HepG2 (cell line): ENCODE results near the gene GLOD4. TPM values are rescaled to one million over a fixed set of nuclear protein-coding genes. Genes with fewer than 3 reads are reported as not detected.

Experiments used
- ATAC-seq: fragments of 200-7000 bp; cut with Tn5 transposase; 3 replicates; pipeline ENCODE4 v1.9.1; 2020; ENCODE audit warnings: mild to moderate bottlenecking, moderate library complexity
- BruUV-seq: library from RNA; stranded (reverse); fragments of 400-500 nt; replicated peaks from 2 replicates; lab custom pipeline; 2021; lab: Mats Ljungman, UMichigan
- CTCF ChIA-PET: fragments of 300-600 bp; formaldehyde crosslinking; extraction: SDS; loops from one replicate; lab custom pipeline; 2021; ENCODE audit warnings: low total read pairs, inconsistent platforms, low intra/inter-chr PET ratio; lab: Yijun Ruan, JAX
- POLR2A ChIA-PET: fragments of 350-600 bp; sonication (Branson Sonifier 250); formaldehyde crosslinking; loops from one replicate; lab custom pipeline; 2020; ENCODE audit warnings: antibody characterized with exemption, inconsistent platforms; lab: Yijun Ruan, JAX
- DNase-seq: peaks from one replicate; pipeline ENCODE4 v3.0.0-alpha.2; 2015; ENCODE audit warnings: low spot score
- FAIRE-seq: peaks from 3 replicates; lab custom pipeline; 2011; peaks lifted over from hg19 to GRCh38; lab: Jason Lieb, UNC
- H2AFZ ChIP-seq: one replicate; pipeline ENCODE4 v1.6.1; 2011; ENCODE audit warnings: low read length, inconsistent platforms
- H3K27ac ChIP-seq: fragments of 300-600 bp; 3 replicates; pipeline ENCODE4 v1.8.0; 2011; ENCODE audit warnings: mixed run types, mild to moderate bottlenecking, mixed read lengths, low read length, inconsistent platforms; ENCODE audit not compliant: insufficient read depth; ENCODE audit errors: extremely low read length
- H3K27me3 ChIP-seq, 2 experiments: fragments of 200-600 bp in 1 of 2; 2 replicates in 1 of 2; 3 replicates in 1 of 2; pipeline versions ENCODE4 v1.6.0 to v1.8.0; 2011; ENCODE audit warnings: low read length in 2 of 2, mild to moderate bottlenecking in 2 of 2, moderate library complexity in 2 of 2, inconsistent platforms in 1 of 2; ENCODE audit not compliant: insufficient read depth in 2 of 2, control insufficient read depth in 1 of 2
- H3K36me3 ChIP-seq, 2 experiments: fragments of 200-600 bp in 1 of 2; replicated peaks in 1 of 2; 2 replicates in 1 of 2; 3 replicates in 1 of 2; pipeline versions ENCODE4 v1.5.1 to v1.8.0; 2011; ENCODE audit warnings: low read length in 2 of 2, inconsistent platforms in 1 of 2; ENCODE audit not compliant: insufficient read depth in 2 of 2, control insufficient read depth in 1 of 2
- H3K4me1 ChIP-seq: 2 replicates; pipeline ENCODE4 v1.5.1; 2012; ENCODE audit warnings: low read length, inconsistent platforms; ENCODE audit not compliant: insufficient read depth
- H3K4me2 ChIP-seq: 2 replicates; pipeline ENCODE4 v1.6.0; 2011; ENCODE audit warnings: low read depth, low read length, inconsistent platforms
- H3K4me3 ChIP-seq, 3 experiments: fragments of 200-600 bp in 1 of 3; sonication (generic), shearing (Covaris generic) in 1 of 3; replicated peaks in 1 of 3; 2 replicates each; pipeline ENCODE4 v1.5.1; 2011 to 2016; ENCODE audit warnings: low read length in 3 of 3, inconsistent platforms in 2 of 3, low read depth in 2 of 3, mild to moderate bottlenecking in 2 of 3, control low read depth in 1 of 3, mixed read lengths in 1 of 3; ENCODE audit not compliant: insufficient read depth in 1 of 3
- H3K79me2 ChIP-seq: one replicate; pipeline ENCODE4 v1.6.1; 2011; ENCODE audit warnings: low read length, inconsistent platforms; ENCODE audit not compliant: insufficient read depth
- H3K9ac ChIP-seq: 2 replicates; pipeline ENCODE4 v1.6.0; 2011; ENCODE audit warnings: mild to moderate bottlenecking, low read depth, low read length, inconsistent platforms; ENCODE audit not compliant: insufficient read depth
- H3K9me3 ChIP-seq: 2 replicates; pipeline ENCODE4 v1.5.1; 2012; ENCODE audit warnings: mild to moderate bottlenecking, low read length
- H4K20me1 ChIP-seq: 2 replicates; pipeline ENCODE4 v1.6.0; 2011; ENCODE audit warnings: inconsistent platforms, mild to moderate bottlenecking, low read length, moderate library complexity; ENCODE audit not compliant: insufficient read depth
- AKNA ChIP-seq: sonication (generic); formaldehyde crosslinking; IDR thresholded peaks from 2 replicates; pipeline ENCODE4 v1.4.0; 2020; ENCODE audit warnings: missing genetic modification reagents, borderline replicate concordance
- ATRX ChIP-seq: sonication (generic); formaldehyde crosslinking; IDR thresholded peaks from 2 replicates; pipeline ENCODE4 v1.4.0; 2020; ENCODE audit warnings: missing genetic modification reagents, borderline replicate concordance
- CENPX ChIP-seq: sonication (generic); formaldehyde crosslinking; IDR thresholded peaks from 2 replicates; pipeline ENCODE4 v1.9.0; 2021; ENCODE audit warnings: mild to moderate bottlenecking, missing genetic modification reagents, moderate library complexity
- FOXA1 ChIP-seq, 2 experiments: fragments of 450-650 bp in 1 of 2; sonication (generic) in 1 of 2; formaldehyde crosslinking in 1 of 2; IDR thresholded peaks; 2 replicates each; pipeline versions ENCODE4 v1.4.0 to v1.6.1; 2016 to 2020; ENCODE audit warnings: missing genetic modification reagents in 1 of 2
- GABPA ChIP-seq, 2 experiments: IDR thresholded peaks; 2 replicates each; pipeline ENCODE4 v1.6.1; 2011 to 2016; ENCODE audit warnings: low read depth in 2 of 2, low read length in 1 of 2, missing biosample characterization in 1 of 2, missing genetic modification characterization in 1 of 2
- GMEB2 ChIP-seq: IDR thresholded peaks from 2 replicates; pipeline ENCODE4 v1.6.1; 2016; ENCODE audit warnings: missing biosample characterization, missing genetic modification reagents, low read depth
- LBX2 ChIP-seq: sonication (generic); formaldehyde crosslinking; IDR thresholded peaks from 2 replicates; pipeline ENCODE4 v1.5.0; 2020; ENCODE audit warnings: missing genetic modification reagents, mild to moderate bottlenecking, borderline replicate concordance
- NFIB ChIP-seq: sonication (generic); formaldehyde crosslinking; IDR thresholded peaks from 2 replicates; pipeline ENCODE4 v1.9.0; 2021; ENCODE audit warnings: missing genetic modification reagents, mild to moderate bottlenecking, borderline replicate concordance
- NKX3-1 ChIP-seq: sonication (generic); formaldehyde crosslinking; IDR thresholded peaks from 2 replicates; pipeline ENCODE4 v1.5.0; 2020; ENCODE audit warnings: missing genetic modification reagents
- PBX3 ChIP-seq: sonication (generic); formaldehyde crosslinking; IDR thresholded peaks from 2 replicates; pipeline ENCODE4 v1.8.1; 2023; ENCODE audit warnings: missing genetic modification reagents, inconsistent platforms, borderline replicate concordance
- POLR2AphosphoS2 ChIP-seq: IDR thresholded peaks from 2 replicates; pipeline ENCODE4 v1.6.1; 2011; ENCODE audit warnings: low read depth, low read length, improper control_type of control experiment
- SAP130 ChIP-seq: IDR thresholded peaks from 2 replicates; pipeline ENCODE4 v1.6.1; 2016; ENCODE audit warnings: low read depth
- SMC3 ChIP-seq: IDR thresholded peaks from 2 replicates; pipeline ENCODE4 v1.6.1; 2011; ENCODE audit warnings: low read length, improper control_type of control experiment
- TOPORS ChIP-seq: sonication (generic); formaldehyde crosslinking; IDR thresholded peaks from 2 replicates; pipeline ENCODE4 v1.8.0; 2023; ENCODE audit warnings: mild to moderate bottlenecking, missing genetic modification reagents
- ZBTB42 ChIP-seq: sonication (generic); formaldehyde crosslinking; IDR thresholded peaks from 2 replicates; pipeline ENCODE4 v1.5.0; 2020; ENCODE audit warnings: mild to moderate bottlenecking, missing genetic modification reagents
- ZNF101 ChIP-seq: sonication (generic); formaldehyde crosslinking; IDR thresholded peaks from 2 replicates; pipeline ENCODE4 v1.4.0; 2020; ENCODE audit warnings: mild to moderate bottlenecking, low read depth, missing genetic modification reagents, borderline replicate concordance
- ZNF30 ChIP-seq: sonication (generic); formaldehyde crosslinking; IDR thresholded peaks from 2 replicates; pipeline ENCODE4 v1.5.0; 2020; ENCODE audit warnings: mild to moderate bottlenecking, missing genetic modification reagents
- ZNF614 ChIP-seq: IDR thresholded peaks from 2 replicates; pipeline ENCODE4 v1.6.1; 2018; ENCODE audit warnings: missing biosample characterization, missing genetic modification reagents, inconsistent platforms, borderline replicate concordance
- WGBS: methylation state at CpG from one replicate; pipeline ENCODE4 v1.1.6; 2017; ENCODE audit warnings: low lambda C conversion rate; 5-methylcytosine and 5-hydroxymethylcytosine counted together
- in situ Hi-C: cut with HindIII; loops from 2 replicates; pipeline ENCODE4 v1.10.0; 2017; ENCODE audit warnings: low pct_unique_long_range_greater_than_20kb; ENCODE audit not compliant: extremely low pct_ligation_motif_present
- intact Hi-C: fragments of 100-400 bp; cut with micrococcal nuclease; formaldehyde crosslinking; loops from one replicate; pipeline ENCODE4 v1.10.0; 2022; ENCODE audit not compliant: unreplicated experiment
- polyA plus RNA-seq, 8 experiments: library from polyadenylated mRNA; depleted of rRNA in 3 of 8; stranded (reverse) in 7 of 8; unstranded in 1 of 8; fragments of >200 nt; fragmentation: Illumina TruSeq in 4 of 8; extraction: Trizol in 4 of 8; gene quantifications; 2 replicates each; pipeline versions ENCODE4 v1.2.1 to v1.2.3, GENCODE V29; 2011 to 2016; ENCODE audit warnings: low read depth in 4 of 8, missing spikeins in 1 of 8, mixed read lengths in 1 of 8; ENCODE audit not compliant: insufficient read depth in 1 of 8
- total RNA-seq, 5 experiments: library from RNA; depleted of rRNA; stranded (reverse); fragments of >200 nt; fragmentation: Illumina TruSeq; extraction: Trizol; gene quantifications; 2 replicates each; pipeline ENCODE4 v1.2.3, GENCODE V29; 2016; ENCODE audit warnings: low read depth in 1 of 5

GLOD4 gene
- total and polyA plus RNA-seq, 2 of the 13 experiments (the other 11 are each of a cell fraction or from before 2014, with no cell fraction given) = 53.7 to 87.8 TPM

- FAIRE-seq (no peak), ATAC-seq (no peak), DNase-seq (no peak)
- ChIA-PET POLR2A (no interaction called here), CTCF (no interaction called here)
- intact Hi-C loops (no loop called here), in situ Hi-C loops (no loop called here)
- no peak overlapping the region for H3K4me3 ChIP-seq
- no peak for TF ChIP-seq ZNF30 (CRISPR knock-in tag)
- TF ChIP-seq GMEB2 (CRISPR knock-in tag) = no peak
- TF ChIP-seq CENPX (CRISPR knock-in tag) = no peak
- TF ChIP-seq SAP130 = no peak
- no peak for TF ChIP-seq FOXA1 (IDR thresholded peaks at IDR 0.05)
- TF ChIP-seq FOXA1 (CRISPR knock-in tag; IDR thresholded peaks at IDR 0.05) = no peak
- TF ChIP-seq PBX3 (CRISPR knock-in tag) = no peak
- TF ChIP-seq TOPORS = no peak
- TF ChIP-seq NKX3-1 (CRISPR knock-in tag) = no peak
- TF ChIP-seq SMC3 = no peak
- no peak for TF ChIP-seq AKNA (CRISPR knock-in tag)
- no peak for TF ChIP-seq POLR2AphosphoS2
- no peak for TF ChIP-seq LBX2 (CRISPR knock-in tag)
- no peak for TF ChIP-seq ZBTB42 (CRISPR knock-in tag)
- TF ChIP-seq ZNF101 (CRISPR knock-in tag) = no peak
- no peak for TF ChIP-seq ZNF614
- TF ChIP-seq NFIB (CRISPR knock-in tag) = no peak
- no peak for TF ChIP-seq ATRX (CRISPR knock-in tag)
- TF ChIP-seq GABPA (IDR thresholded peaks at IDR 0.05; ENCODE audit: low read depth, low read length) = no peak
- TF ChIP-seq GABPA (CRISPR knock-in tag; IDR thresholded peaks at IDR 0.05; ENCODE audit: low read depth) = no peak
- no peak overlapping the region for H3K4me2 ChIP-seq
- H3K9me3 ChIP-seq = no peaks in the 10 kb centered on the region
- peaks cover 0 to 13% of the 10 kb centered on the region in 2 experiments; a peak in 4 of 5 replicates for H3K36me3 ChIP-seq
- peaks cover 19% of the 10 kb centered on the region for H3K4me1 ChIP-seq
- H2AFZ ChIP-seq = no peak overlapping the region
- no peaks in the 10 kb centered on the region for H3K79me2 ChIP-seq
- 92% methylated on average over 13 of the region's 13 CpGs for WGBS
- BruUV-seq = no TSS peak
- H4K20me1 ChIP-seq = no peaks in the 10 kb centered on the region
- H3K27me3 ChIP-seq = no peaks in the 10 kb centered on the region
- no peak overlapping the region for H3K27ac ChIP-seq
- H3K9ac ChIP-seq = no peak overlapping the region
Observed at GRCh38 chr17:806346-806745, 24.3 kb upstream of the GLOD4 start.
